ENCODE measurements around the gene PDE11A. TPM values are rescaled to one million over a fixed set of nuclear protein-coding genes. Genes with fewer than 3 reads are reported as not detected.

The PDE11A gene
- total and polyA plus RNA-seq, 4 donors = 0.03 to 1.2 (median 0.58) TPM

- no peak for ATAC-seq (ENCODE audit: low FRiP score)
- Histone ChIP-seq H3K27me3 (ENCODE audit: control insufficient read depth in 1 of 2, insufficient read depth in 2 of 2, low read length in 1 of 2) (no peaks in the 10 kb centered on the region), H3K4me3 (ENCODE audit: low read length in 2 of 2) (no peak overlapping the region), H3K27ac (ENCODE audit: low read depth in 1 of 2, low read length in 2 of 2) (no peak overlapping the region), H3K9me3 (ENCODE audit: control insufficient read depth, low read length) (no peaks in the 10 kb centered on the region), H3K36me3 (ENCODE audit: control insufficient read depth in 1 of 2, insufficient read depth in 2 of 2, low read length in 1 of 2) (no peaks in the 10 kb centered on the region), H3K4me1 (ENCODE audit: control insufficient read depth in 1 of 2, insufficient read depth in 2 of 2, low read length in 2 of 2) (no peaks in the 10 kb centered on the region)
- DNase-seq = no peak
- intact Hi-C loops (cut with DNase I) = no loop called here
Measured at GRCh38 chr2:177658309-177658708, 414.3 kb downstream of the PDE11A start.

GRCh38 chr2:177651833-177652232 lies 420.7 kb downstream of the PDE11A start:
- Histone ChIP-seq H3K27ac (ENCODE audit: low read depth in 1 of 2, low read length in 2 of 2) (no peak overlapping the region), H3K36me3 (ENCODE audit: control insufficient read depth in 1 of 2, insufficient read depth in 2 of 2, low read length in 1 of 2) (no peaks in the 10 kb centered on the region), H3K4me3 (ENCODE audit: low read length in 2 of 2) (no peak overlapping the region), H3K4me1 (ENCODE audit: control insufficient read depth in 1 of 2, insufficient read depth in 2 of 2, low read length in 2 of 2) (no peaks in the 10 kb centered on the region), H3K27me3 (ENCODE audit: control insufficient read depth in 1 of 2, insufficient read depth in 2 of 2, low read length in 1 of 2) (no peaks in the 10 kb centered on the region), H3K9me3 (ENCODE audit: control insufficient read depth, low read length) (no peaks in the 10 kb centered on the region)
- 45 to 53% methylated on average over 7 of the region's 7 CpGs for WGBS, 2 donors
- ATAC-seq (ENCODE audit: low FRiP score) = no peak
- no peak for DNase-seq
- intact Hi-C loops (cut with DNase I) = no loop called here

- no peaks in the 10 kb centered on the region for H3K36me3 ChIP-seq (ENCODE audit: control insufficient read depth in 1 of 2, insufficient read depth in 2 of 2, low read length in 1 of 2)
- DNase-seq (no peak), ATAC-seq (ENCODE audit: low FRiP score) (no peak)
- no peaks in the 10 kb centered on the region for H3K9me3 ChIP-seq (ENCODE audit: control insufficient read depth, low read length)
- no peaks in the 10 kb centered on the region for H3K27me3 ChIP-seq (ENCODE audit: control insufficient read depth in 1 of 2, insufficient read depth in 2 of 2, low read length in 1 of 2)
- H3K4me1 ChIP-seq (ENCODE audit: control insufficient read depth in 1 of 2, insufficient read depth in 2 of 2, low read length in 2 of 2) = no peaks in the 10 kb centered on the region
- H3K4me3 ChIP-seq (ENCODE audit: low read length in 2 of 2) = no peak overlapping the region
- H3K27ac ChIP-seq (ENCODE audit: low read depth in 1 of 2, low read length in 2 of 2) = no peak overlapping the region
- intact Hi-C loops (cut with DNase I) = no loop called here
- 47 to 64% methylated on average over 4 of the region's 4 CpGs for WGBS, 2 donors
Measured at GRCh38 chr2:177649568-177650518, 422.7 kb downstream of the PDE11A start.

- ATAC-seq (ENCODE audit: low FRiP score) (no peak), DNase-seq (no peak)
- Histone ChIP-seq H3K4me3 (ENCODE audit: low read length in 2 of 2) (no peak overlapping the region), H3K9me3 (ENCODE audit: control insufficient read depth, low read length) (no peaks in the 10 kb centered on the region), H3K36me3 (ENCODE audit: control insufficient read depth in 1 of 2, insufficient read depth in 2 of 2, low read length in 1 of 2) (no peaks in the 10 kb centered on the region), H3K27ac (ENCODE audit: low read depth in 1 of 2, low read length in 2 of 2) (no peak overlapping the region), H3K4me1 (ENCODE audit: control insufficient read depth in 1 of 2, insufficient read depth in 2 of 2, low read length in 2 of 2) (no peaks in the 10 kb centered on the region), H3K27me3 (ENCODE audit: control insufficient read depth in 1 of 2, insufficient read depth in 2 of 2, low read length in 1 of 2) (no peaks in the 10 kb centered on the region)
- intact Hi-C loops (cut with DNase I) = no loop called here
- 34 to 36% methylated on average over 1 of the region's 1 CpG for WGBS, 2 donors
Measured at GRCh38 chr2:177646791-177647190, 425.8 kb downstream of the PDE11A start.

GRCh38 chr2:177646241-177646640 lies 426.3 kb downstream of the PDE11A start:
- intact Hi-C loops (cut with DNase I) = no loop called here
- ATAC-seq (ENCODE audit: low FRiP score) = no peak
- H3K4me1 ChIP-seq (ENCODE audit: control insufficient read depth in 1 of 2, insufficient read depth in 2 of 2, low read length in 2 of 2) = no peaks in the 10 kb centered on the region
- H3K4me3 ChIP-seq (ENCODE audit: low read length in 2 of 2) = no peak overlapping the region
- H3K9me3 ChIP-seq (ENCODE audit: control insufficient read depth, low read length) = no peaks in the 10 kb centered on the region
- H3K27ac ChIP-seq (ENCODE audit: low read depth in 1 of 2, low read length in 2 of 2) = no peak overlapping the region
- H3K36me3 ChIP-seq (ENCODE audit: control insufficient read depth in 1 of 2, insufficient read depth in 2 of 2, low read length in 1 of 2) = no peaks in the 10 kb centered on the region
- H3K27me3 ChIP-seq (ENCODE audit: control insufficient read depth in 1 of 2, insufficient read depth in 2 of 2, low read length in 1 of 2) = no peaks in the 10 kb centered on the region
- DNase-seq = no peak

GRCh38 chr2:177641331-177641730 lies 431.2 kb downstream of the PDE11A start:
- H3K27ac ChIP-seq (ENCODE audit: low read depth in 1 of 2, low read length in 2 of 2) = no peak overlapping the region
- intact Hi-C loops (cut with DNase I) = no loop called here
- no peak for ATAC-seq (ENCODE audit: low FRiP score)
- no peaks in the 10 kb centered on the region for H3K9me3 ChIP-seq (ENCODE audit: control insufficient read depth, low read length)
- H3K4me1 ChIP-seq (ENCODE audit: control insufficient read depth in 1 of 2, insufficient read depth in 2 of 2, low read length in 2 of 2) = no peaks in the 10 kb centered on the region
- DNase-seq = no peak
- no peaks in the 10 kb centered on the region for H3K36me3 ChIP-seq (ENCODE audit: control insufficient read depth in 1 of 2, insufficient read depth in 2 of 2, low read length in 1 of 2)
- 17 to 19% methylated on average over 2 of the region's 2 CpGs for WGBS, 2 donors
- H3K4me3 ChIP-seq (ENCODE audit: low read length in 2 of 2) = no peak overlapping the region
- H3K27me3 ChIP-seq (ENCODE audit: control insufficient read depth in 1 of 2, insufficient read depth in 2 of 2, low read length in 1 of 2) = no peaks in the 10 kb centered on the region

- Histone ChIP-seq H3K27ac (ENCODE audit: low read depth in 1 of 2, low read length in 2 of 2) (no peak overlapping the region), H3K4me1 (ENCODE audit: control insufficient read depth in 1 of 2, insufficient read depth in 2 of 2, low read length in 2 of 2) (no peaks in the 10 kb centered on the region), H3K4me3 (ENCODE audit: low read length in 2 of 2) (no peak overlapping the region), H3K27me3 (ENCODE audit: control insufficient read depth in 1 of 2, insufficient read depth in 2 of 2, low read length in 1 of 2) (no peaks in the 10 kb centered on the region), H3K36me3 (ENCODE audit: control insufficient read depth in 1 of 2, insufficient read depth in 2 of 2, low read length in 1 of 2) (no peaks in the 10 kb centered on the region), H3K9me3 (ENCODE audit: control insufficient read depth, low read length) (no peaks in the 10 kb centered on the region)
- intact Hi-C loops (cut with DNase I) = no loop called here
- DNase-seq (no peak), ATAC-seq (ENCODE audit: low FRiP score) (no peak)
- 71 to 80% methylated on average over 3 of the region's 3 CpGs for WGBS, 2 donors
Measured at GRCh38 chr2:177640423-177640822, 432.2 kb downstream of the PDE11A start.

- no peaks in the 10 kb centered on the region for H3K4me1 ChIP-seq (ENCODE audit: control insufficient read depth in 1 of 2, insufficient read depth in 2 of 2, low read length in 2 of 2)
- no peaks in the 10 kb centered on the region for H3K27me3 ChIP-seq (ENCODE audit: control insufficient read depth in 1 of 2, insufficient read depth in 2 of 2, low read length in 1 of 2)
- DNase-seq (no peak), ATAC-seq (ENCODE audit: low FRiP score) (no peak)
- no peaks in the 10 kb centered on the region for H3K9me3 ChIP-seq (ENCODE audit: control insufficient read depth, low read length)
- intact Hi-C loops (cut with DNase I) = no loop called here
- H3K36me3 ChIP-seq (ENCODE audit: control insufficient read depth in 1 of 2, insufficient read depth in 2 of 2, low read length in 1 of 2) = no peaks in the 10 kb centered on the region
- H3K4me3 ChIP-seq (ENCODE audit: low read length in 2 of 2) = no peak overlapping the region
- WGBS, 2 donors = 67 to 70% methylated on average over 2 of the region's 2 CpGs
- H3K27ac ChIP-seq (ENCODE audit: low read depth in 1 of 2, low read length in 2 of 2) = no peak overlapping the region
Measured at GRCh38 chr2:177639262-177639914, 433.2 kb downstream of the PDE11A start.

- H3K27ac ChIP-seq (ENCODE audit: low read depth in 1 of 2, low read length in 2 of 2) = no peak overlapping the region
- H3K27me3 ChIP-seq (ENCODE audit: control insufficient read depth in 1 of 2, insufficient read depth in 2 of 2, low read length in 1 of 2) = no peaks in the 10 kb centered on the region
- no peaks in the 10 kb centered on the region for H3K36me3 ChIP-seq (ENCODE audit: control insufficient read depth in 1 of 2, insufficient read depth in 2 of 2, low read length in 1 of 2)
- no peak for ATAC-seq (ENCODE audit: low FRiP score)
- H3K9me3 ChIP-seq (ENCODE audit: control insufficient read depth, low read length) = no peaks in the 10 kb centered on the region
- WGBS, 2 donors = 94 to 96% methylated on average over 1 of the region's 1 CpG
- no peaks in the 10 kb centered on the region for H3K4me1 ChIP-seq (ENCODE audit: control insufficient read depth in 1 of 2, insufficient read depth in 2 of 2, low read length in 2 of 2)
- DNase-seq = no peak
- H3K4me3 ChIP-seq (ENCODE audit: low read length in 2 of 2) = no peak overlapping the region
- intact Hi-C loops (cut with DNase I) = no loop called here
Measured at GRCh38 chr2:177638507-177638906, 434.1 kb downstream of the PDE11A start.
